Activated T-helper 17 cell treated with anti-CD3 and anti-CD28 coated beads, Interleukin-2, amount 50 U/mL, for 72 hours (primary cell): ENCODE data around the gene DACH1. TPM values are rescaled to one million over a fixed set of nuclear protein-coding genes. Genes with fewer than 3 reads are reported as not detected.
"Not testable (repeated sequence)": the region's sequence is repeated elsewhere in the genome, so short reads cannot be mapped to it uniquely, and the experiment has no call there.

Experiments
- ATAC-seq: fragments of 150-1000 bp; cut with Tn5 transposase; replicated peaks from 2 replicates; pipeline ENCODE4 v1.10.0; 2021; ENCODE audit warnings: mild to moderate bottlenecking, moderate library complexity
- H3K27ac Mint-ChIP-seq: one replicate; pipeline ENCODE4 v1.8.0; 2022; ENCODE audit warnings: mixed read lengths
- H3K27me3 Mint-ChIP-seq: one replicate; pipeline ENCODE4 v1.8.0; 2022; ENCODE audit warnings: mixed read lengths
- H3K36me3 Mint-ChIP-seq: one replicate; pipeline ENCODE4 v1.8.0; 2022; ENCODE audit warnings: low read depth, mild to moderate bottlenecking, mixed read lengths
- H3K4me1 Mint-ChIP-seq: one replicate; pipeline ENCODE4 v1.8.0; 2022; ENCODE audit warnings: mixed read lengths
- H3K4me3 Mint-ChIP-seq: one replicate; pipeline ENCODE4 v1.8.0; 2022; ENCODE audit warnings: mild to moderate bottlenecking, mixed read lengths
- H3K9me3 Mint-ChIP-seq: one replicate; pipeline ENCODE4 v1.8.0; 2022; ENCODE audit warnings: mixed read lengths
- total RNA-seq, 2 donors: library from RNA; stranded (reverse); gene quantifications; one replicate each; pipeline ENCODE4 v1.2.3, GENCODE V29; 2022

The DACH1 gene
- total RNA-seq, 2 donors from 2014 or later: not detected

DNA sequence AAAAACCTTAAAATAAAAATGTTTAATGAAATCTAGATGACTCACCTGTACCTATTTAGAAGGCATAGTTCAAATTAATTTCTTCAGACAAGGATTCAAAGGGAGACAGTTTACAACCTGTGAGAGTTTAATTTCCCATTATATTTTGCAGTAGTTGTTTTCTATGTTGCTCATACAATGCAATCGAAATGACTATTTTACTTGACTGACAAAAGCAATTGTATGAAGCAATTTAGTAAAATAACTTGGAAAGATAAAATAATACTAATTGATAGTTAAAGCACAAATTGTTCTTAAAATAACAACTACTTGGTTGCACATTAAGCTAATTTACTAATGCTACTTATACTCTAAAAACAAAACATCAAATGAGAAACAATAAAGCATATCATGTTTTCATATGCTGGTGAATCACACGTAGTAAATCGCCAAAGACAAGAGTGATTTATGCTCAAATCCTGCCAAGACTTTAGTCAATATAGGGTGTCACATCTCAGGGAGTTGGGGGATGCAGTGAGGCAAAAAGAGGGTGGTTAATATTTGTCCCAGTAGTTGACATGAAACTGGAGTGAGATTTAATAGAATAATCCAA is 6.4 kb downstream of the DACH1 start:
- Mint-ChIP-seq H3K27ac (no peak overlapping the region), H3K4me1 (no peaks in the 10 kb centered on the region), H3K27me3 (peaks cover 19% of the 10 kb centered on the region), H3K9me3 (no peaks in the 10 kb centered on the region), H3K4me3 (no peak overlapping the region), H3K36me3 (no peaks in the 10 kb centered on the region)
- no peak for ATAC-seq

- no peak overlapping the region for H3K4me3 Mint-ChIP-seq
- peaks cover 5% of the 10 kb centered on the region for H3K27me3 Mint-ChIP-seq
- no peak overlapping the region for H3K27ac Mint-ChIP-seq
- no peak for ATAC-seq
- no peaks in the 10 kb centered on the region for H3K4me1 Mint-ChIP-seq
- H3K9me3 Mint-ChIP-seq: no peaks in the 10 kb centered on the region
- H3K36me3 Mint-ChIP-seq: no peaks in the 10 kb centered on the region
Observed at GRCh38 chr13:71858647-71859046, 8.4 kb downstream of the DACH1 start.

DNA sequence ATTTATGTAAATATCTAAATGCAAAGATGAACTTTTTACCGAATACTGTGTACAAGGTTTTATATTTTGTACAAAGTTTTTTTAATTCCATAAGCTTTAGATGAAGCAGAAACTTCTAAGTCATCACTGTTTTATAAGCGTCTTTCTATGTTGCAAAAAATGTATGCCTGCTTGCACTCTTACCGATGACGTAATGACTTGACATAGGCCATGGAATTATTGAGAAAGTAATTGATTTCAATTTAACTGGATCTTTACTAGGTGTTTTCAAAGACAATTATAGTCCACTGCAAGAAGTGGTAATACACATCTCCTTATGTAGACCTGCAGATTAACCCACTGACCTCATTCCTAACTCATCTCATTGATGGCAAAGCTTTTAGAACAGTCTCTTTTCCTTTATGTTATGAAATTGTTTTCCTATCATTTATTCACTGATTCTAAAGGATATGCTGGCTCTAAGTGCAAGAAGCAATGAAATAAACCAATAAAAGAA is 10.4 kb downstream of the DACH1 start:
- ATAC-seq: no peak
- H3K36me3 Mint-ChIP-seq: no peaks in the 10 kb centered on the region
- H3K4me3 Mint-ChIP-seq: no peak overlapping the region
- H3K27ac Mint-ChIP-seq: no peak overlapping the region
- H3K9me3 Mint-ChIP-seq: no peaks in the 10 kb centered on the region
- no peaks in the 10 kb centered on the region for H3K4me1 Mint-ChIP-seq
- H3K27me3 Mint-ChIP-seq: no peaks in the 10 kb centered on the region

DNA sequence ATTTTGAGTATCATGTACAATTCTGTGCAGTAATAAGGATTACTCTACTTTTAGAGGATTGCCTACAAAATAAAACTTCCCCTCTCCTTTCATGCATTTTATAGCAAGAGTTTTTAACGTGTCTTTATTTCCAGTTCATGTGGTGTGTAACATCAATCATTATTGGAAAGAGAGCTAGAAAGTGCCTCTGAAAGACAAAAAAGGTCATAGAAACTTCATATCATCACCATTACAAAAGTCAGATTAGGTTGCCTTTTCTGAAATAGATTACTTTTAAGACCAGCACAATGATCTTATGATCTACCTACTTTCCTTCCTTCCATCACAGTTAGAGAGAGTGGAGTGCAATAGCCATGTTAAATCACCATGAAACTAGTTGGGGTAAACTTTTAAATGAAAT is 12.6 kb downstream of the DACH1 start:
- ATAC-seq: no peak
- no peaks in the 10 kb centered on the region for H3K27me3 Mint-ChIP-seq
- H3K9me3 Mint-ChIP-seq: no peaks in the 10 kb centered on the region
- H3K36me3 Mint-ChIP-seq: no peaks in the 10 kb centered on the region
- H3K27ac Mint-ChIP-seq: no peak overlapping the region
- H3K4me1 Mint-ChIP-seq: no peaks in the 10 kb centered on the region
- H3K4me3 Mint-ChIP-seq: no peak overlapping the region

DNA sequence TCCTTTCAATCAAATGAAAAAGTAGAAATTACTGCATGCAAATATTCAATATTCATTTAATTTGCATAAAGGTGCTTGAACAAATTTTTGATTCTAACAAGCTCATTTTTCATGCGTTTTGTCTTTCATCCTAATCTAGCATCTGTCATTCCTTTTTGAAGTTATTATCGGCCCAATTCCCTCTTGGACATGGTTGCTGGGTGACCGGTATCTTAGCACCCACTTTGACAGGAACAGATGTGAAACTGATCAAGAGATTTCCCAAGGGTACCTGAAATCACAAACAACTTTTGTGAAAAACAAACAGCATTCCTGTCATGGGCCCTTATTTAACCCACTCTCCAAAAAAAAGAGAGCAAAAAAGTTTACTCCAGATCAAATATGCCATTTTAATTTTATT is 13.3 kb downstream of the DACH1 start:
- H3K36me3 Mint-ChIP-seq: no peaks in the 10 kb centered on the region
- no peaks in the 10 kb centered on the region for H3K27me3 Mint-ChIP-seq
- H3K9me3 Mint-ChIP-seq: peaks cover 3% of the 10 kb centered on the region
- H3K27ac Mint-ChIP-seq: no peak overlapping the region
- ATAC-seq: no peak
- H3K4me3 Mint-ChIP-seq: no peak overlapping the region
- no peaks in the 10 kb centered on the region for H3K4me1 Mint-ChIP-seq

GRCh38 chr13:71852736-71853135 is 14.3 kb downstream of the DACH1 start:
- no peak overlapping the region for H3K4me3 Mint-ChIP-seq
- no peak for ATAC-seq
- peaks cover 4% of the 10 kb centered on the region for H3K9me3 Mint-ChIP-seq
- no peaks in the 10 kb centered on the region for H3K36me3 Mint-ChIP-seq
- H3K27me3 Mint-ChIP-seq: no peaks in the 10 kb centered on the region
- H3K4me1 Mint-ChIP-seq: no peaks in the 10 kb centered on the region
- no peak overlapping the region for H3K27ac Mint-ChIP-seq

GRCh38 chr13:71851498-71852409 is 15.2 kb downstream of the DACH1 start:
- Mint-ChIP-seq H3K4me3 (no peak overlapping the region), H3K4me1 (no peaks in the 10 kb centered on the region), H3K36me3 (no peaks in the 10 kb centered on the region), H3K27ac (no peak overlapping the region), H3K9me3 (peaks cover 4% of the 10 kb centered on the region), H3K27me3 (no peaks in the 10 kb centered on the region)
- no peak for ATAC-seq

GRCh38 chr13:71842003-71842402 is 25.0 kb downstream of the DACH1 start:
- Mint-ChIP-seq H3K27me3 (no peaks in the 10 kb centered on the region), H3K36me3 (no peaks in the 10 kb centered on the region), H3K27ac (no peak overlapping the region), H3K4me1 (no peaks in the 10 kb centered on the region), H3K9me3 (peaks cover 3% of the 10 kb centered on the region), H3K4me3 (no peak overlapping the region)
- no peak for ATAC-seq

GRCh38 chr13:71838842-71839241 is 28.2 kb downstream of the DACH1 start:
- no peaks in the 10 kb centered on the region for H3K36me3 Mint-ChIP-seq
- no peak for ATAC-seq
- no peak overlapping the region for H3K27ac Mint-ChIP-seq
- H3K4me3 Mint-ChIP-seq: no peak overlapping the region
- no peaks in the 10 kb centered on the region for H3K9me3 Mint-ChIP-seq
- H3K4me1 Mint-ChIP-seq: no peaks in the 10 kb centered on the region
- no peaks in the 10 kb centered on the region for H3K27me3 Mint-ChIP-seq

DNA sequence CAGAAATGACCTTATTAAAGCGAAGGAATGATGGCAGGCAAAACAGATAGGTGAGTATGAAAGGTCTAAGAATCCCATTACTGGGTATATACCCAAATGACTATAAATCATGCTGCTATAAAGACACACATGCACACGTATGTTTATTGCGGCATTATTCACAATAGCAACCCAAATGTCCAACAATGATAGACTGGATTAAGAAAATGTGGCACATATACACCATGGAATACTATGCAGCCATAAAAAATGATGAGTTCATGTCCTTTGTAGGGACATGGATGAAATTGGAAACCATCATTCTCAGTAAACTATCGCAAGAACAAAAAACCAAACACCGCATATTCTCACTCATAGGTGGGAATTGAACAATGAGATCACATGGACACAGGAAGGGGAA is 29.4 kb downstream of the DACH1 start:
- H3K4me3 Mint-ChIP-seq, H3K27me3 Mint-ChIP-seq, H3K36me3 Mint-ChIP-seq, H3K4me1 Mint-ChIP-seq, H3K9me3 Mint-ChIP-seq, H3K27ac Mint-ChIP-seq, ATAC-seq: not testable (repeated sequence)

DNA sequence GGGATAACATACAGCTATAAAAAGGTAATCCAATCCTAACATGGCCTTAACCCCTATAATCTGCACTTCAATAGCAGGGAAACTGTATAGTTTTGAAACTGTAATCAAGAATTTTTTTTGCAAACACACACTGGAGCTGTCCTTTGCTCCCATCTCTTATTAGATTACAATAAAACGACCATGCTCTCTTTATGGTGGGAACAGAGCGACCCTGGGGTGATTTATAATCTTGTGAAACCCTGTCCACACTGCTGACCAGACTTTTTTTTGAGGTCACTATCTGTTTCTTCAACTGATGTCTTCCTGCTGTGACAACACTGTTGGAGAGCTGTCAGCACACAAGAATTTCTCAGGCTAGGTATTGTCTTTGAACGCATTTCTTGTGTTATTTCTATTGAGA is 35.3 kb downstream of the DACH1 start:
- Mint-ChIP-seq H3K27ac (no peak overlapping the region), H3K27me3 (peaks cover 3% of the 10 kb centered on the region), H3K4me1 (no peaks in the 10 kb centered on the region), H3K9me3 (peaks cover 3% of the 10 kb centered on the region), H3K4me3 (no peak overlapping the region), H3K36me3 (no peaks in the 10 kb centered on the region)
- no peak for ATAC-seq

- no peak for ATAC-seq
- Mint-ChIP-seq H3K4me1 (no peaks in the 10 kb centered on the region), H3K4me3 (no peak overlapping the region), H3K9me3 (peaks cover 3% of the 10 kb centered on the region), H3K27ac (no peak overlapping the region), H3K27me3 (peaks cover 3% of the 10 kb centered on the region), H3K36me3 (no peaks in the 10 kb centered on the region)
Observed at GRCh38 chr13:71830736-71831135, 36.3 kb downstream of the DACH1 start.

GRCh38 chr13:71830323-71830722 is 36.7 kb downstream of the DACH1 start:
- H3K27me3 Mint-ChIP-seq: peaks cover 3% of the 10 kb centered on the region
- no peak overlapping the region for H3K4me3 Mint-ChIP-seq
- H3K36me3 Mint-ChIP-seq: no peaks in the 10 kb centered on the region
- no peak for ATAC-seq
- H3K27ac Mint-ChIP-seq: no peak overlapping the region
- peaks cover 3% of the 10 kb centered on the region for H3K9me3 Mint-ChIP-seq
- no peaks in the 10 kb centered on the region for H3K4me1 Mint-ChIP-seq

GRCh38 chr13:71829547-71829946 is 37.5 kb downstream of the DACH1 start:
- H3K27me3 Mint-ChIP-seq: peaks cover 3% of the 10 kb centered on the region
- H3K4me1 Mint-ChIP-seq: no peaks in the 10 kb centered on the region
- no peak overlapping the region for H3K4me3 Mint-ChIP-seq
- H3K27ac Mint-ChIP-seq: no peak overlapping the region
- ATAC-seq: no peak
- H3K9me3 Mint-ChIP-seq: peaks cover 3% of the 10 kb centered on the region
- H3K36me3 Mint-ChIP-seq: no peaks in the 10 kb centered on the region

DNA sequence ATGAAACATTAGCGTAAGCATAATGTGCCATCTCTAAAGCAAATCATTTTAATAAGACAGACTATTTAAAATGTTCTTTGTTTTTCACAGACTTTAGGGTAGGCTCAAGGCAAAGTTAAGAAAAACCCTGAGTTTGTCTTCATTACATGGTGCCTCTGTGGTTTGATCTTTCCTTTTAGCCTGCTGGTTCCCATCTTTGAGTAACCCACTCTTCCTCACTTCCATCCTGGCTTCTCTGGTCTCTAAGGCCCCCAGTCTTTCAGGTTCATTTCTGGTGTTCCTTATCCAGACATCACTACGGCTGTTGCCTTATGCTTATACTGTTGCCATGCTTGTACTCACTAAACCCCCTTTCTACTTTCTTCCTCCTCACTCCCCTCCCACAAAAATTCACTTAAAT is 38.4 kb downstream of the DACH1 start:
- no peaks in the 10 kb centered on the region for H3K4me1 Mint-ChIP-seq
- ATAC-seq: no peak
- H3K4me3 Mint-ChIP-seq: no peak overlapping the region
- peaks cover 3% of the 10 kb centered on the region for H3K27me3 Mint-ChIP-seq
- peaks cover 3% of the 10 kb centered on the region for H3K9me3 Mint-ChIP-seq
- H3K27ac Mint-ChIP-seq: no peak overlapping the region
- no peaks in the 10 kb centered on the region for H3K36me3 Mint-ChIP-seq
